ENCODE data around the gene AUTS2. TPM values are rescaled to one million over a fixed set of nuclear protein-coding genes. Genes with fewer than 3 reads are reported as not detected.

The AUTS2 gene
- polyA plus RNA-seq, 1 donor from 2014 or later: 97.3 TPM

DNA sequence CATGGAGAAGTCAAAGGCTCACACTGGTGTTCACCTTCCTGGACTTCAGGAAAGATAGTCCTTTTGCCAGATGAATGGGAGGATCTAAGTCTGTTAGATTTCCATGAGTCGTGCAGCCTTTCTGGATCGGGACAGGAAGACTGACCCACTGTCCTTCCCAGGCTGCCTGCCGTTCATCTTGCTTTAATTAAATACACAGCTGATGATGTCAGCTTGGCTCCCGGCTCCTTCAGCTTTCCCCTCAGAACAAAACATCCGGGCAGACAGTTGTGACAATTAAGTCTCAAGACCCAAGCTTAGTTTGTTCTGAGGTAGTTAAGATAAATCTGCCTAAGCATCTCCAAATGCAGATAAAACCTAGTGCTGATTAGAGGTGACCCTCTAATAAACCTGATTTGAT is 58.6 kb downstream of the AUTS2 start:
- Histone ChIP-seq H3K9me2 (ENCODE audit: insufficient read depth, low read length) (no peaks in the 10 kb centered on the region), H3K9ac (ENCODE audit: low read length) (no peak overlapping the region), H4K20me1 (ENCODE audit: insufficient read depth) (peaks cover 2% of the 10 kb centered on the region), H3K9me3 (ENCODE audit: low read length) (no peaks in the 10 kb centered on the region), H3K27ac (ENCODE audit: low read length) (no peak overlapping the region), H3K4me3 (ENCODE audit: low read length) (no peak overlapping the region), H3K79me2 (replicated peaks; ENCODE audit: insufficient read depth, low read length) (peaks cover 89% of the 10 kb centered on the region), H3K27me3 (ENCODE audit: insufficient read depth, low read depth, low read length) (no peaks in the 10 kb centered on the region), H3K36me3 (ENCODE audit: insufficient read depth, low read length) (no peaks in the 10 kb centered on the region), H3K4me2 (ENCODE audit: low read length) (no peak overlapping the region), H2AFZ (ENCODE audit: low read depth, low read length) (no peak overlapping the region), H3F3A (ENCODE audit: insufficient read depth, low read length, poor library complexity, severe bottlenecking) (no peaks in the 10 kb centered on the region)
- TF ChIP-seq, protein P1, sequence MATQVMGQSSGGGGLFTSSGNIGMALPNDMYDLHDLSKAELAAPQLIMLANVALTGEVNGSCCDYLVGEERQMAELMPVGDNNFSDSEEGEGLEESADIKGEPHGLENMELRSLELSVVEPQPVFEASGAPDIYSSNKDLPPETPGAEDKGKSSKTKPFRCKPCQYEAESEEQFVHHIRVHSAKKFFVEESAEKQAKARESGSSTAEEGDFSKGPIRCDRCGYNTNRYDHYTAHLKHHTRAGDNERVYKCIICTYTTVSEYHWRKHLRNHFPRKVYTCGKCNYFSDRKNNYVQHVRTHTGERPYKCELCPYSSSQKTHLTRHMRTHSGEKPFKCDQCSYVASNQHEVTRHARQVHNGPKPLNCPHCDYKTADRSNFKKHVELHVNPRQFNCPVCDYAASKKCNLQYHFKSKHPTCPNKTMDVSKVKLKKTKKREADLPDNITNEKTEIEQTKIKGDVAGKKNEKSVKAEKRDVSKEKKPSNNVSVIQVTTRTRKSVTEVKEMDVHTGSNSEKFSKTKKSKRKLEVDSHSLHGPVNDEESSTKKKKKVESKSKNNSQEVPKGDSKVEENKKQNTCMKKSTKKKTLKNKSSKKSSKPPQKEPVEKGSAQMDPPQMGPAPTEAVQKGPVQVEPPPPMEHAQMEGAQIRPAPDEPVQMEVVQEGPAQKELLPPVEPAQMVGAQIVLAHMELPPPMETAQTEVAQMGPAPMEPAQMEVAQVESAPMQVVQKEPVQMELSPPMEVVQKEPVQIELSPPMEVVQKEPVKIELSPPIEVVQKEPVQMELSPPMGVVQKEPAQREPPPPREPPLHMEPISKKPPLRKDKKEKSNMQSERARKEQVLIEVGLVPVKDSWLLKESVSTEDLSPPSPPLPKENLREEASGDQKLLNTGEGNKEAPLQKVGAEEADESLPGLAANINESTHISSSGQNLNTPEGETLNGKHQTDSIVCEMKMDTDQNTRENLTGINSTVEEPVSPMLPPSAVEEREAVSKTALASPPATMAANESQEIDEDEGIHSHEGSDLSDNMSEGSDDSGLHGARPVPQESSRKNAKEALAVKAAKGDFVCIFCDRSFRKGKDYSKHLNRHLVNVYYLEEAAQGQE (IDR thresholded peaks at IDR 0.05; ENCODE audit: borderline replicate concordance): no peak
- TF ChIP-seq, protein P2, sequence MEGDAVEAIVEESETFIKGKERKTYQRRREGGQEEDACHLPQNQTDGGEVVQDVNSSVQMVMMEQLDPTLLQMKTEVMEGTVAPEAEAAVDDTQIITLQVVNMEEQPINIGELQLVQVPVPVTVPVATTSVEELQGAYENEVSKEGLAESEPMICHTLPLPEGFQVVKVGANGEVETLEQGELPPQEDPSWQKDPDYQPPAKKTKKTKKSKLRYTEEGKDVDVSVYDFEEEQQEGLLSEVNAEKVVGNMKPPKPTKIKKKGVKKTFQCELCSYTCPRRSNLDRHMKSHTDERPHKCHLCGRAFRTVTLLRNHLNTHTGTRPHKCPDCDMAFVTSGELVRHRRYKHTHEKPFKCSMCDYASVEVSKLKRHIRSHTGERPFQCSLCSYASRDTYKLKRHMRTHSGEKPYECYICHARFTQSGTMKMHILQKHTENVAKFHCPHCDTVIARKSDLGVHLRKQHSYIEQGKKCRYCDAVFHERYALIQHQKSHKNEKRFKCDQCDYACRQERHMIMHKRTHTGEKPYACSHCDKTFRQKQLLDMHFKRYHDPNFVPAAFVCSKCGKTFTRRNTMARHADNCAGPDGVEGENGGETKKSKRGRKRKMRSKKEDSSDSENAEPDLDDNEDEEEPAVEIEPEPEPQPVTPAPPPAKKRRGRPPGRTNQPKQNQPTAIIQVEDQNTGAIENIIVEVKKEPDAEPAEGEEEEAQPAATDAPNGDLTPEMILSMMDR (IDR thresholded peaks at IDR 0.05; ENCODE audit: poor library complexity, severe bottlenecking): no peak
- TF ChIP-seq RAD21 (conservative IDR thresholded peaks at IDR 0.05): no peak
- no peak for TF ChIP-seq POLR2AphosphoS5 (IDR thresholded peaks at IDR 0.05)
- TF ChIP-seq EZH2 (IDR thresholded peaks at IDR 0.05; ENCODE audit: borderline replicate concordance, insufficient read depth, low read length, poor library complexity, severe bottlenecking): no peak

DNA sequence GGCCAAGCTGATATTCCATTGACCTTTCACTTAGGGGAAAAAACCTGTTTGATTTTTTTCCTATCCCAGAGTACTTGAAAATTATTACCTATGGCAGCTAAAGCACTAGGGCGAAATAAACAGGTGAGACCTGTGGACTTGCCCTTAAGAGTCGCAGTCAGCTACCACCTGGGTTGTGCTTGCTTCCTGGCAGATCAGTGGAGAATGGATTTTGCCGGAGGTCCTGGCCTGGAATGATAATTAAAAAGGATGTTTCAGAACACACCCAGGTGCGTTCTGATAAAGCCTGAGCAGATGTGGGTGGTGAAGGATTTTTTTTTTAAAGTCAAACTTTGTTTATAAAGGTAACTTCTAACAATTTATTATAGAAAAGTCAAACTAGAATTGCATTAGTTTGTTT is 59.1 kb downstream of the AUTS2 start:
- no peaks in the 10 kb centered on the region for H3K36me3 ChIP-seq (ENCODE audit: insufficient read depth, low read length)
- no peak overlapping the region for H3K4me3 ChIP-seq (ENCODE audit: low read length)
- H2AFZ ChIP-seq (ENCODE audit: low read depth, low read length): no peak overlapping the region
- H3K27ac ChIP-seq (ENCODE audit: low read length): no peak overlapping the region
- no peaks in the 10 kb centered on the region for H3K9me3 ChIP-seq (ENCODE audit: low read length)
- TF ChIP-seq, protein P1 (IDR thresholded peaks at IDR 0.05; ENCODE audit: borderline replicate concordance): no peak
- TF ChIP-seq EP300 (conservative IDR thresholded peaks at IDR 0.05; ENCODE audit: poor library complexity, severe bottlenecking) (no peak), POLR2AphosphoS5 (IDR thresholded peaks at IDR 0.05) (no peak), EZH2 (IDR thresholded peaks at IDR 0.05; ENCODE audit: borderline replicate concordance, insufficient read depth, low read length, poor library complexity, severe bottlenecking) (no peak), TAF1 (IDR thresholded peaks at IDR 0.05; ENCODE audit: low read depth) (no peak), MXI1 (conservative IDR thresholded peaks at IDR 0.05; ENCODE audit: poor library complexity, severe bottlenecking) (no peak), RAD21 (conservative IDR thresholded peaks at IDR 0.05) (no peak), SMC3 (conservative IDR thresholded peaks at IDR 0.05; ENCODE audit: poor library complexity) (no peak)
- TF ChIP-seq, protein P2 (IDR thresholded peaks at IDR 0.05; ENCODE audit: poor library complexity, severe bottlenecking): no peak
- no peaks in the 10 kb centered on the region for H3F3A ChIP-seq (ENCODE audit: insufficient read depth, low read length, poor library complexity, severe bottlenecking)
- H3K27me3 ChIP-seq (ENCODE audit: insufficient read depth, low read depth, low read length): no peaks in the 10 kb centered on the region
- H4K20me1 ChIP-seq (ENCODE audit: insufficient read depth): peaks cover 2% of the 10 kb centered on the region
- H3K9me2 ChIP-seq (ENCODE audit: insufficient read depth, low read length): no peaks in the 10 kb centered on the region
- no peak overlapping the region for H3K4me2 ChIP-seq (ENCODE audit: low read length)
- H3K79me2 ChIP-seq (replicated peaks; ENCODE audit: insufficient read depth, low read length): peaks cover 87% of the 10 kb centered on the region
- H3K9ac ChIP-seq (ENCODE audit: low read length): no peak overlapping the region
